ENCODE measurements around the gene CASQ1.

Gene CASQ1

GRCh38 chr1:160148121-160148520 is 42.3 kb upstream of the CASQ1 start:
- no peak overlapping the region for H3K4me2 ChIP-seq (ENCODE audit: low read length)

DNA sequence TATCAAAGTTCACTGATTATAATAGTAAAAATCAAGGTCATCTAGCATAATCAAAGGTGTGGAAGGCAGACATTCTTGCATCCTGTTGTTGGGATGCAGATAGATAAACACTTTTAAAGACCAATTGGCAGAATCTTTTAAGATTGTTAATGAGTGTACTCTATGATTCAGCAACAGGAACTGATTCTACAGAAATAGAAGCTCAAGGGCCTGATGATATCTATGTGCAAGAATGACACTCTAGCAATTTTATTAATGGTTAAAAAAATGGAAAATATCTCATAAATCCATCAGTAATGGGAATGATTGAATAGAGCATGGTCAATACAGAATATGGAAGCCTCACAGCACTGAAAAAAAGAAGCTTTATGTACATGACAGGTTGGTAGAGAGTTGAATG is 41.1 kb upstream of the CASQ1 start:
- Histone ChIP-seq H3K4me2 (ENCODE audit: low read length) (no peak overlapping the region), H3K27me3 (ENCODE audit: low read depth, low read length) (no peaks in the 10 kb centered on the region), H4K20me1 (ENCODE audit: insufficient read depth, low read length) (no peaks in the 10 kb centered on the region)

More at GRCh38 chr1:160148121-160148520, 42.3 kb upstream of the CASQ1 start:
- Histone ChIP-seq H3K4me3 (ENCODE audit: low read length) (no peak overlapping the region), H4K20me1 (ENCODE audit: insufficient read depth, low read length) (no peaks in the 10 kb centered on the region), H3K27me3 (ENCODE audit: low read depth, low read length) (no peaks in the 10 kb centered on the region), H3K36me3 (replicated peaks; ENCODE audit: low read depth, low read length) (no peaks in the 10 kb centered on the region), H3K27ac (ENCODE audit: low read length) (no peak overlapping the region), H3K9ac (ENCODE audit: low read length) (no peak overlapping the region), H2AFZ (ENCODE audit: low read depth, low read length) (no peak overlapping the region), H3K79me2 (ENCODE audit: low read length) (no peaks in the 10 kb centered on the region), H3K9me3 (ENCODE audit: insufficient read depth, low read length) (no peaks in the 10 kb centered on the region), H3K4me1 (ENCODE audit: low read length) (peaks cover 21% of the 10 kb centered on the region)
- no peak for TF ChIP-seq CTCF (IDR thresholded peaks at IDR 0.05; ENCODE audit: low read depth, low read length)
- no peak for TF ChIP-seq EZH2phosphoT487 (IDR thresholded peaks at IDR 0.05; ENCODE audit: low read depth)

GRCh38 chr1:160149716-160150115 is 40.7 kb upstream of the CASQ1 start:
- H3K27me3 ChIP-seq (ENCODE audit: low read depth, low read length) = no peaks in the 10 kb centered on the region
- TF ChIP-seq CTCF (IDR thresholded peaks at IDR 0.05; ENCODE audit: low read depth, low read length) = no peak
- no peak for TF ChIP-seq EZH2phosphoT487 (IDR thresholded peaks at IDR 0.05; ENCODE audit: low read depth)
- no peak overlapping the region for H3K9ac ChIP-seq (ENCODE audit: low read length)
- no peaks in the 10 kb centered on the region for H4K20me1 ChIP-seq (ENCODE audit: insufficient read depth, low read length)
- H3K4me3 ChIP-seq (ENCODE audit: low read length) = no peak overlapping the region
- no peaks in the 10 kb centered on the region for H3K79me2 ChIP-seq (ENCODE audit: low read length)
- no peak overlapping the region for H3K4me2 ChIP-seq (ENCODE audit: low read length)
- no peaks in the 10 kb centered on the region for H3K36me3 ChIP-seq (replicated peaks; ENCODE audit: low read depth, low read length)
- no peaks in the 10 kb centered on the region for H3K9me3 ChIP-seq (ENCODE audit: insufficient read depth, low read length)
- H2AFZ ChIP-seq (ENCODE audit: low read depth, low read length) = no peak overlapping the region
- no peak overlapping the region for H3K27ac ChIP-seq (ENCODE audit: low read length)
- peaks cover 15% of the 10 kb centered on the region for H3K4me1 ChIP-seq (ENCODE audit: low read length)

More for the DNA sequence above, 41.1 kb upstream of the CASQ1 start:
- no peaks in the 10 kb centered on the region for H3K9me3 ChIP-seq (ENCODE audit: insufficient read depth, low read length)
- H2AFZ ChIP-seq (ENCODE audit: low read depth, low read length) = no peak overlapping the region
- no peak overlapping the region for H3K9ac ChIP-seq (ENCODE audit: low read length)
- H3K4me3 ChIP-seq (ENCODE audit: low read length) = no peak overlapping the region
- H3K79me2 ChIP-seq (ENCODE audit: low read length) = no peaks in the 10 kb centered on the region
- peaks cover 15% of the 10 kb centered on the region for H3K4me1 ChIP-seq (ENCODE audit: low read length)
- H3K27ac ChIP-seq (ENCODE audit: low read length) = no peak overlapping the region
- H3K36me3 ChIP-seq (replicated peaks; ENCODE audit: low read depth, low read length) = no peaks in the 10 kb centered on the region
- TF ChIP-seq EZH2phosphoT487 (IDR thresholded peaks at IDR 0.05; ENCODE audit: low read depth) = no peak
- no peak for TF ChIP-seq CTCF (IDR thresholded peaks at IDR 0.05; ENCODE audit: low read depth, low read length)

- H3K4me1 ChIP-seq (ENCODE audit: low read length) = peaks cover 15% of the 10 kb centered on the region
- H3K79me2 ChIP-seq (ENCODE audit: low read length) = no peaks in the 10 kb centered on the region
- H3K4me3 ChIP-seq (ENCODE audit: low read length) = no peak within 1 kb of the TSS
- H3K9ac ChIP-seq (ENCODE audit: low read length) = no peak within 1 kb of the TSS
- TF ChIP-seq EZH2phosphoT487 (IDR thresholded peaks at IDR 0.05; ENCODE audit: low read depth) (no peak), CTCF (IDR thresholded peaks at IDR 0.05; ENCODE audit: low read depth, low read length) (no peak)
- no peaks in the 10 kb centered on the region for H3K36me3 ChIP-seq (replicated peaks; ENCODE audit: low read depth, low read length)
- H3K27me3 ChIP-seq (ENCODE audit: low read depth, low read length) = no peaks in the 10 kb centered on the region
- 0 out of 2 replicates have a peak within 1 kb of the TSS, but pooled peaks have one; percentile 3 for H3K4me2 ChIP-seq (ENCODE audit: low read length)
- no peaks in the 10 kb centered on the region for H3K9me3 ChIP-seq (ENCODE audit: insufficient read depth, low read length)
- no peaks in the 10 kb centered on the region for H4K20me1 ChIP-seq (ENCODE audit: insufficient read depth, low read length)
- peak within 1 kb of the TSS; percentile 62; the same call in 1 of the 2 replicates for H2AFZ ChIP-seq (ENCODE audit: low read depth, low read length)
- no peak within 1 kb of the TSS for H3K27ac ChIP-seq (ENCODE audit: low read length)
Measured at GRCh38 chr1:160151303-160151702, 39.1 kb upstream of the CASQ1 start, which contains the start of gene ATP1A4. TSS of gene ATP1A4 (plus strand) at chr1:160151603. CDS start at chr1:160152041, 438 bp downstream.
